Colonic mucosa (tissue), 4 donors: Measurements from ENCODE around the gene FAM187B. TPM values are rescaled to one million over a fixed set of nuclear protein-coding genes. Genes with fewer than 3 reads are reported as not detected.

Experiments
- DNase-seq: peaks from one replicate; pipeline ENCODE4 v3.0.0-alpha.2; 2020
- H3K27ac ChIP-seq: fragments of 200-600 bp; one replicate; pipeline ENCODE4 v1.8.0; 2021
- H3K27me3 ChIP-seq: fragments of 200-600 bp; one replicate; pipeline ENCODE4 v1.8.0; 2021
- H3K36me3 ChIP-seq: fragments of 200-600 bp; one replicate; pipeline ENCODE4 v1.8.0; 2021
- H3K4me1 ChIP-seq: fragments of 200-600 bp; one replicate; pipeline ENCODE4 v1.8.0; 2021; ENCODE audit warnings: mild to moderate bottlenecking
- H3K4me3 ChIP-seq: fragments of 200-600 bp; one replicate; pipeline ENCODE4 v1.8.0; 2021
- H3K9ac ChIP-seq, 2 donors: one replicate each; pipeline ENCODE4 v1.7.0; 2013; ENCODE audit warnings: control low read depth in 2 of 2, low read depth in 2 of 2, low read length in 2 of 2
- H3K9me3 ChIP-seq: fragments of 200-600 bp; one replicate; pipeline ENCODE4 v1.8.0; 2021
- CTCF ChIP-seq: fragments of 200-600 bp; IDR thresholded peaks from one replicate; pipeline ENCODE4 v1.8.0; 2022; ENCODE audit warnings: antibody characterized with exemption, mild to moderate bottlenecking
- intact Hi-C: fragments of 100-400 bp; cut with DNase I; formaldehyde crosslinking; loops from one replicate; pipeline ENCODE4 v1.14.1; 2022
- total RNA-seq, 2 donors: library from RNA; stranded (reverse); fragmentation: NEBNext Ultra II Directional in 1 of 2; extraction: Animal tissue kit (Norgen Biotek cat#: 25700) in 1 of 2; gene quantifications; one replicate each; pipeline ENCODE4 v1.2.1, GENCODE V29; 2021
- donor health status: healthy.
- donor health status: DM: no; HTN: no; CAD: no.
- donor health status: DM: no; HTN: no; CAD: no.

FAM187B gene
- total RNA-seq, 2 donors from 2014 or later, result not detected

DNA sequence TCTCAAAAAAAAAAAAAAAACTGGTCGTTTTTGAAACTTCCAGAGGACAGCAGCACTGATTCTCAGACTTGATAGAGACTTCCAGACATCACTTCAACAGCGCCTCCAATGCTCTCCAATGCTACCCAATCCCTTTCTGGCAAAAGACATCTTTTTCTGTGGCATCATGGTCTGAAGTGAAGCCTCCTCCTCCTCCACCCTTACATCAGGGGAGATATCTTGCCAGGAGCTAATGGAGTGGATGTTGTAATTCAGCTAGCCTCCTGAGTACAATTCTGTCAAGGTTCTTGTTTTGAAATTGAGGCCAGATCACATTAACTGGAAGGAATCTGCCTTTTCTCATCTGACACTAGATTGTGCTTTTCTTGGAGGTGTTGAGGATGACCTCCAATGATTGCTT lies 49.8 kb downstream of the FAM187B start:
- no peak overlapping the region for H3K9ac ChIP-seq
- no peak for DNase-seq
- intact Hi-C loops, result no loop called here

DNA sequence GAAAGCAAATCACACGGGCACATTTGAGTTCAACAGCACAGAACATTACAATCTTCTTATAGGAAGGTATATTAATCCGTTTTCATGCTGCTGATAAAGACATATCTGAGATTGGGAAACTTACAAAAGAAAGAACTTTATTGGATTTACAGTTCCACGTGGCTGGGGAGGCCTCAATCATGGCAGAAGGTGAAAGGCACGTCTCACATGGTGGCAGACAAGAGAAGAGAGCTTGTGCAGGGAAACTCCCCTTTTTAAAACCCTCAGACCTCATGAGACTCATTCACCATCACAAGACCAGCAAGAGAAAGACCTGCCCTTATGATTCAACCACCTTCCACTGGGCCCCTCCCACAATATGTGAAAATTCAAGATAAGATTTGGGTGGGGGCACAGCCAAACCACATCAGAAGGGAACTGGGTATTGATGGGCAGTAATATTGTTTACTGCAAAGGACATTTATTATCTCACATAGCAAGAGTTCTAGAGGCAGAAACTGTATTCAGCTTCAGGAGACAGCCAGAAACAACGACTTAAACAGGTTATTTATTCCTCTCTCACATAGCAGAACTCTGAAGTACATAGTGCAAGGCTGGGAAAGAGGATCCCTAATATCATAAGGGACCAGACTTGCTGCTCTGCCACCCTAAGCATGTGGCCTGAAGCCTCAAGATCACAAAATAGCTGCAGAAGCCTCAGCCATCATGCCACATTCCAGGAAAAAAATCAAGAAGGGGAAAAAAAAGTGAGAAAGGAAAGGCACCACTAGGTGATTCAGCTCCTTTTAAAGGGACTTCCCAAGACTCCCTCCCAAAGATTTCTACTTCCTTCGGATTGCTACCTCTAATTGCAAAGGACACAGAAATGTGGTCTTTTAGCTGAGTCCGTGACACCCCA lies 50.9 kb downstream of the FAM187B start:
- Histone ChIP-seq H3K9me3 (no peaks in the 10 kb centered on the region), H3K27me3 (no peaks in the 10 kb centered on the region), H3K27ac (no peak overlapping the region), H3K4me1 (no peaks in the 10 kb centered on the region), H3K36me3 (no peaks in the 10 kb centered on the region), H3K9ac (no peak overlapping the region), H3K4me3 (no peak overlapping the region)
- no peak for TF ChIP-seq CTCF
- DNase-seq, result no peak
- intact Hi-C loops, result no loop called here

More for the DNA sequence above, 49.8 kb downstream of the FAM187B start:
- no peak overlapping the region for H3K4me3 ChIP-seq
- H3K36me3 ChIP-seq, result no peaks in the 10 kb centered on the region
- H3K27ac ChIP-seq, result no peak overlapping the region
- no peak for TF ChIP-seq CTCF
- no peaks in the 10 kb centered on the region for H3K4me1 ChIP-seq
- no peaks in the 10 kb centered on the region for H3K27me3 ChIP-seq
- no peaks in the 10 kb centered on the region for H3K9me3 ChIP-seq

DNA sequence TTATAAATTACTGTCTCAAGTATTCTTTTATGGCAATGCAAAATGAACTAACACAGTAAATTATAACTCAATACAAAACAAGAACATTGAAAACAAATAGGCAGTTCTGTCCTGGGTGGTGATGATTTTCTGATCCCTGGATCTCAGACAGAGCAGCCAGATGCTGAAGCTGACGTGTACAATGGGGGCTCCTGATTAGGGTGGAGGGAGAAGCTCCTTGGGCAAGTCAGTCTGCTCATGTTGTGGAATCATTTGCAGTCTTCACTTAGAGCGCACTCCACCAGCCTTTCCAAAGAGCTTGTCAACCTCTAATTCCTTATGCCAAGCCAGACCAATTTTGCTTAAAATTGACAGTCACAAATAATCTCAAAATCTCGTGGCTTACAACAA lies 52.4 kb downstream of the FAM187B start:
- Histone ChIP-seq H3K27me3 (no peaks in the 10 kb centered on the region), H3K36me3 (no peaks in the 10 kb centered on the region), H3K4me1 (no peaks in the 10 kb centered on the region), H3K9me3 (no peaks in the 10 kb centered on the region), H3K4me3 (no peak overlapping the region), H3K9ac (no peak overlapping the region), H3K27ac (no peak overlapping the region)
- no peak for DNase-seq
- TF ChIP-seq CTCF, result no peak
- intact Hi-C loops, result no loop called here

Other genes with a start within 250 kb of the FAM187B start
- gene GRAMD1A, start 228.4 kb downstream of the FAM187B start, total RNA-seq, result 10 to 100 TPM; 26.3 to 31.0 TPM
- 1 to 10 TPM; 1.8 to 2.1 TPM for gene SCN1B, start 198.3 kb downstream of the FAM187B start, total RNA-seq
- 1 to 10 TPM in 1 of 2 donors, under 1 TPM in 1; 0.27 to 1.0 TPM for gene HPN, start 187.0 kb downstream of the FAM187B start, total RNA-seq
- gene FXYD3, start 112.9 kb downstream of the FAM187B start, total RNA-seq, result 1,000 to 10,000 TPM; 1,386 to 2,836 TPM
- gene LGI4, start 93.7 kb downstream of the FAM187B start, total RNA-seq, result 10 to 100 TPM in 1 of 2 donors, 1 to 10 TPM in 1; 5.8 to 10.2 TPM
- gene FXYD1, start 89.9 kb downstream of the FAM187B start, total RNA-seq, result 10 to 100 TPM in 1 of 2 donors, 1 to 10 TPM in 1; 8.8 to 15.1 TPM
- gene FXYD7, start 85.5 kb downstream of the FAM187B start, total RNA-seq, result under 1 TPM; 0.47 to 0.61 TPM
- 10 to 100 TPM; 20.3 to 23.6 TPM for gene FXYD5, start 74.0 kb downstream of the FAM187B start, total RNA-seq
- 100 to 1,000 TPM; 252 TPM for gene LSR, start 20.3 kb upstream of the FAM187B start, total RNA-seq
- gene USF2, start 40.2 kb upstream of the FAM187B start, total RNA-seq, result 100 to 1,000 TPM in 1 of 2 donors, 10 to 100 TPM in 1; 86.5 to 108 TPM
- gene HAMP, start 53.8 kb upstream of the FAM187B start, total RNA-seq, result not detected
- gene MAG, start 63.4 kb upstream of the FAM187B start, total RNA-seq, result not detected
- gene CD22, start 100.4 kb upstream of the FAM187B start, total RNA-seq, result 1 to 10 TPM; 1.6 to 3.0 TPM
- gene FFAR1, start 119.2 kb upstream of the FAM187B start, total RNA-seq, result not detected
- gene FFAR3, start 129.7 kb upstream of the FAM187B start, total RNA-seq, result under 1 TPM in 1 of 2 donors, not detected in 1; 0.27 TPM
- gene GPR42, start 142.3 kb upstream of the FAM187B start, total RNA-seq, result not detected
- under 1 TPM; 0.22 to 0.82 TPM for gene FFAR2, start 219.5 kb upstream of the FAM187B start, total RNA-seq